Stimulated activated naive B cell treated with anti-CD40 and anti-IgM and Interleukin-4, amounts not matched to agents 10 μg/mL and 1 μg/mL and 100 μg/mL, for 72 hours (primary cell): Measurements from ENCODE around the gene OLFML1.

Experiments used
- ATAC-seq, 2 donors: fragments of 150-1000 bp; cut with Tn5 transposase; replicated peaks; 2 replicates each; pipeline ENCODE4 v1.10.0; 2021; ENCODE audit warnings: moderate library complexity in 1 of 2
- DNase-seq: peaks from one replicate; pipeline ENCODE4 v3.0.0; 2021
- H3K27ac Mint-ChIP-seq: one replicate; pipeline ENCODE4 v1.8.0; 2022; ENCODE audit warnings: mild to moderate bottlenecking, mixed read lengths
- H3K27me3 Mint-ChIP-seq, 2 donors: one replicate each; pipeline ENCODE4 v1.8.0; 2022; ENCODE audit warnings: mixed read lengths in 2 of 2
- H3K36me3 Mint-ChIP-seq, 2 donors: one replicate each; pipeline ENCODE4 v1.8.0; 2022; ENCODE audit warnings: mixed read lengths in 2 of 2, mild to moderate bottlenecking in 1 of 2
- H3K4me1 Mint-ChIP-seq, 2 donors: one replicate each; pipeline ENCODE4 v1.8.0; 2022; ENCODE audit warnings: mixed read lengths in 2 of 2, mild to moderate bottlenecking in 1 of 2
- H3K4me3 Mint-ChIP-seq, 2 donors: one replicate each; pipeline ENCODE4 v1.8.0; 2022; ENCODE audit warnings: mild to moderate bottlenecking in 2 of 2, mixed read lengths in 2 of 2, moderate library complexity in 1 of 2
- H3K9me3 Mint-ChIP-seq, 2 donors: one replicate each; pipeline ENCODE4 v1.8.0; 2022; ENCODE audit warnings: mixed read lengths in 2 of 2, mild to moderate bottlenecking in 1 of 2

OLFML1 gene

GRCh38 chr11:7489376-7489775 is 4.1 kb downstream of the OLFML1 start:
- ATAC-seq (no peak), DNase-seq (no peak)
- Mint-ChIP-seq H3K9me3 (no peaks in the 10 kb centered on the region), H3K4me3 (no peak overlapping the region), H3K27me3 (no peaks in the 10 kb centered on the region), H3K4me1 (peaks cover 11 to 21% of the 10 kb centered on the region in 2 donors), H3K27ac (no peak overlapping the region), H3K36me3 (peaks cover 6 to 9% of the 10 kb centered on the region in 2 donors)

GRCh38 chr11:7490054-7490453 is 4.7 kb downstream of the OLFML1 start:
- peaks cover 15 to 28% of the 10 kb centered on the region in 2 donors for H3K4me1 Mint-ChIP-seq
- H3K4me3 Mint-ChIP-seq = no peak overlapping the region
- DNase-seq = no peak
- H3K36me3 Mint-ChIP-seq = peaks cover 6 to 9% of the 10 kb centered on the region in 2 donors
- no peaks in the 10 kb centered on the region for H3K9me3 Mint-ChIP-seq
- H3K27me3 Mint-ChIP-seq = no peaks in the 10 kb centered on the region
- no peak for ATAC-seq
- no peak overlapping the region for H3K27ac Mint-ChIP-seq

GRCh38 chr11:7490535-7490934 is 5.2 kb downstream of the OLFML1 start:
- Mint-ChIP-seq H3K36me3 (peaks cover 6 to 9% of the 10 kb centered on the region in 2 donors), H3K9me3 (no peaks in the 10 kb centered on the region), H3K4me1 (peaks cover 18 to 33% of the 10 kb centered on the region in 2 donors), H3K4me3 (no peak overlapping the region), H3K27me3 (no peaks in the 10 kb centered on the region), H3K27ac (no peak overlapping the region)
- ATAC-seq (no peak), DNase-seq (no peak)

GRCh38 chr11:7492253-7492652 is 6.9 kb downstream of the OLFML1 start:
- no peaks in the 10 kb centered on the region for H3K27me3 Mint-ChIP-seq
- peaks cover 7 to 9% of the 10 kb centered on the region in 2 donors for H3K36me3 Mint-ChIP-seq
- ATAC-seq = no peak
- DNase-seq = no peak
- H3K4me1 Mint-ChIP-seq = peaks cover 28 to 50% of the 10 kb centered on the region in 2 donors
- no peak overlapping the region for H3K4me3 Mint-ChIP-seq
- no peak overlapping the region for H3K27ac Mint-ChIP-seq
- H3K9me3 Mint-ChIP-seq = peaks cover 0 to 2% of the 10 kb centered on the region in 2 donors

- ATAC-seq (no peak), DNase-seq (no peak)
- Mint-ChIP-seq H3K27me3 (no peaks in the 10 kb centered on the region), H3K4me1 (peaks cover 36 to 64% of the 10 kb centered on the region in 2 donors), H3K27ac (no peak overlapping the region), H3K4me3 (no peak overlapping the region), H3K36me3 (peaks cover 7 to 9% of the 10 kb centered on the region in 2 donors), H3K9me3 (peaks cover 0 to 3% of the 10 kb centered on the region in 2 donors)
These were observed 8.4 kb downstream of the OLFML1 start for GRCh38 chr11:7493670-7494069.

- H3K9me3 Mint-ChIP-seq = peaks cover 0 to 4% of the 10 kb centered on the region in 2 donors
- DNase-seq (no peak), ATAC-seq (no peak)
- no peaks in the 10 kb centered on the region for H3K27me3 Mint-ChIP-seq
- peaks cover 38 to 70% of the 10 kb centered on the region in 2 donors for H3K4me1 Mint-ChIP-seq
- H3K27ac Mint-ChIP-seq = peak overlapping the region; percentile 90
- peaks cover 6 to 7% of the 10 kb centered on the region in 2 donors for H3K36me3 Mint-ChIP-seq
- H3K4me3 Mint-ChIP-seq = no peak overlapping the region
These were observed 8.9 kb downstream of the OLFML1 start for GRCh38 chr11:7494086-7494745.

- ATAC-seq = peak; percentile 91
- H3K36me3 Mint-ChIP-seq = peaks cover 3% of the 10 kb centered on the region in 2 donors
- no peaks in the 10 kb centered on the region for H3K27me3 Mint-ChIP-seq
- H3K9me3 Mint-ChIP-seq = peaks cover 0 to 4% of the 10 kb centered on the region in 2 donors
- peaks cover 37 to 74% of the 10 kb centered on the region in 2 donors for H3K4me1 Mint-ChIP-seq
- H3K4me3 Mint-ChIP-seq = peak overlapping the region; percentile 50 to 77
- peak; percentile 67 for DNase-seq
- H3K27ac Mint-ChIP-seq = peak overlapping the region; percentile 94
These were observed 10.7 kb downstream of the OLFML1 start for GRCh38 chr11:7495882-7496551.

- peaks cover 33 to 62% of the 10 kb centered on the region in 2 donors for H3K4me1 Mint-ChIP-seq
- peaks cover 3% of the 10 kb centered on the region in 2 donors for H3K36me3 Mint-ChIP-seq
- DNase-seq (no peak), ATAC-seq (no peak)
- H3K4me3 Mint-ChIP-seq = peak overlapping the region; percentile 14 to 48
- no peaks in the 10 kb centered on the region for H3K27me3 Mint-ChIP-seq
- peaks cover 0 to 4% of the 10 kb centered on the region in 2 donors for H3K9me3 Mint-ChIP-seq
- peak overlapping the region; percentile 81 for H3K27ac Mint-ChIP-seq
These were observed 12.9 kb downstream of the OLFML1 start for GRCh38 chr11:7498193-7498592.

GRCh38 chr11:7499081-7499480 is 13.8 kb downstream of the OLFML1 start:
- Mint-ChIP-seq H3K4me1 (peaks cover 29 to 55% of the 10 kb centered on the region in 2 donors), H3K4me3 (no peak overlapping the region), H3K27me3 (no peaks in the 10 kb centered on the region), H3K36me3 (peaks cover 3% of the 10 kb centered on the region in 2 donors), H3K27ac (no peak overlapping the region), H3K9me3 (peaks cover 0 to 4% of the 10 kb centered on the region in 2 donors)
- ATAC-seq = no peak
- DNase-seq = no peak

- peaks cover 0 to 4% of the 10 kb centered on the region in 2 donors for H3K9me3 Mint-ChIP-seq
- no peak for DNase-seq
- no peak overlapping the region for H3K4me3 Mint-ChIP-seq
- H3K27ac Mint-ChIP-seq = no peak overlapping the region
- ATAC-seq = no peak
- no peaks in the 10 kb centered on the region for H3K27me3 Mint-ChIP-seq
- H3K36me3 Mint-ChIP-seq = peaks cover 3% of the 10 kb centered on the region in 2 donors
- H3K4me1 Mint-ChIP-seq = peaks cover 25 to 45% of the 10 kb centered on the region in 2 donors
These were observed 14.9 kb downstream of the OLFML1 start for GRCh38 chr11:7500251-7500650.

- Mint-ChIP-seq H3K27ac (no peak overlapping the region), H3K4me3 (no peak overlapping the region), H3K4me1 (peaks cover 26 to 45% of the 10 kb centered on the region in 2 donors), H3K27me3 (no peaks in the 10 kb centered on the region), H3K36me3 (peaks cover 3% of the 10 kb centered on the region in 2 donors), H3K9me3 (peaks cover 0 to 4% of the 10 kb centered on the region in 2 donors)
- no peak for ATAC-seq
- no peak for DNase-seq
These were observed 15.9 kb downstream of the OLFML1 start for GRCh38 chr11:7501251-7501650.

- DNase-seq (no peak), ATAC-seq (no peak)
- Mint-ChIP-seq H3K36me3 (peaks cover 1 to 5% of the 10 kb centered on the region in 2 donors), H3K27ac (no peak overlapping the region), H3K27me3 (no peaks in the 10 kb centered on the region), H3K4me1 (peaks cover 29 to 45% of the 10 kb centered on the region in 2 donors), H3K9me3 (peaks cover 0 to 6% of the 10 kb centered on the region in 2 donors), H3K4me3 (no peak overlapping the region)
These were observed 16.6 kb downstream of the OLFML1 start for GRCh38 chr11:7501894-7502293.

- Mint-ChIP-seq H3K36me3 (peaks cover 2 to 5% of the 10 kb centered on the region in 2 donors), H3K4me1 (peaks cover 28 to 38% of the 10 kb centered on the region in 2 donors), H3K27me3 (no peaks in the 10 kb centered on the region), H3K9me3 (peaks cover 0 to 4% of the 10 kb centered on the region in 2 donors), H3K4me3 (no peak overlapping the region), H3K27ac (peak overlapping the region; percentile 20)
- DNase-seq (no peak), ATAC-seq (peak; percentile 88)
These were observed 20.9 kb downstream of the OLFML1 start for GRCh38 chr11:7506243-7506642.

- no peak for DNase-seq
- no peak overlapping the region for H3K4me3 Mint-ChIP-seq
- peaks cover 43 to 56% of the 10 kb centered on the region in 2 donors for H3K4me1 Mint-ChIP-seq
- H3K27me3 Mint-ChIP-seq = no peaks in the 10 kb centered on the region
- peaks cover 2 to 5% of the 10 kb centered on the region in 2 donors for H3K36me3 Mint-ChIP-seq
- H3K9me3 Mint-ChIP-seq = peaks cover 0 to 4% of the 10 kb centered on the region in 2 donors
- H3K27ac Mint-ChIP-seq = no peak overlapping the region
- ATAC-seq = no peak
These were observed 22.8 kb downstream of the OLFML1 start for GRCh38 chr11:7508087-7508486.

- Mint-ChIP-seq H3K9me3 (peaks cover 0 to 4% of the 10 kb centered on the region in 2 donors), H3K36me3 (peaks cover 2 to 5% of the 10 kb centered on the region in 2 donors), H3K4me3 (no peak overlapping the region), H3K4me1 (peaks cover 44 to 63% of the 10 kb centered on the region in 2 donors), H3K27me3 (peaks cover 0 to under 1% of the 10 kb centered on the region in 2 donors), H3K27ac (no peak overlapping the region)
- DNase-seq (no peak), ATAC-seq (no peak)
These were observed 24.7 kb downstream of the OLFML1 start for GRCh38 chr11:7509966-7510365.
